D721Med (cell line): ENCODE data around the gene PPP4R1.
"Not testable (repeated sequence)": the region's sequence is repeated elsewhere in the genome, so short reads cannot be mapped to it uniquely, and the experiment has no call there.

Experiments used
- DNase-seq: peaks from one replicate; pipeline ENCODE4 v3.0.0; 2011; ENCODE audit warnings: low spot score; ENCODE audit not compliant: insufficient read length
- FAIRE-seq: peaks from 2 replicates; lab custom pipeline; 2011; peaks lifted over from hg19 to GRCh38; lab: Jason Lieb, UNC
- CTCF ChIP-seq: IDR thresholded peaks from 2 replicates; pipeline ENCODE4 v1.5.1; 2012; ENCODE audit warnings: mild to moderate bottlenecking, control low read depth; ENCODE audit not compliant: insufficient read depth; ENCODE audit errors: missing control alignments

PPP4R1 gene

GRCh38 chr18:9613550-9614400 lies 584 bp downstream of the PPP4R1 start:
- no peak for TF ChIP-seq CTCF
- DNase-seq (no peak), FAIRE-seq (no peak)

- FAIRE-seq: no peak
Measured at GRCh38 chr18:9612977-9613376, 1.4 kb downstream of the PPP4R1 start.

GRCh38 chr18:9612215-9612830 lies 2.0 kb downstream of the PPP4R1 start:
- TF ChIP-seq CTCF: peak; percentile 59
- FAIRE-seq (no peak), DNase-seq (no peak)

More at GRCh38 chr18:9612977-9613376, 1.4 kb downstream of the PPP4R1 start:
- TF ChIP-seq CTCF: no peak
- no peak for DNase-seq

GRCh38 chr18:9609190-9609589 lies 5.2 kb downstream of the PPP4R1 start:
- FAIRE-seq: no peak

GRCh38 chr18:9608728-9609127 lies 5.6 kb downstream of the PPP4R1 start:
- no peak for FAIRE-seq
- DNase-seq: no peak
- TF ChIP-seq CTCF: no peak

More at GRCh38 chr18:9609190-9609589, 5.2 kb downstream of the PPP4R1 start:
- no peak for DNase-seq
- TF ChIP-seq CTCF: no peak

- DNase-seq (no peak), FAIRE-seq (no peak)
- no peak for TF ChIP-seq CTCF
Measured at GRCh38 chr18:9608298-9608697, 6.1 kb downstream of the PPP4R1 start.

GRCh38 chr18:9607111-9607510 lies 7.2 kb downstream of the PPP4R1 start:
- FAIRE-seq, DNase-seq: not testable (repeated sequence)
